ENCODE measurements around the gene HEY2.
A peak's percentile ranks its signal among the peaks of the same experiment; 100 is the strongest.

The HEY2 gene

GRCh38 chr6:125717120-125717731 is 32.2 kb upstream of the HEY2 start:
- H3K27ac ChIP-seq: peak overlapping the region; percentile 67
- no peak for TF ChIP-seq CTCF (conservative IDR thresholded peaks at IDR 0.05)

GRCh38 chr6:125718109-125718508 is 31.3 kb upstream of the HEY2 start:
- TF ChIP-seq CTCF (conservative IDR thresholded peaks at IDR 0.05): no peak
- H3K27ac ChIP-seq: peak overlapping the region; percentile 67

GRCh38 chr6:125722886-125723285 is 26.5 kb upstream of the HEY2 start:
- TF ChIP-seq CTCF (conservative IDR thresholded peaks at IDR 0.05): no peak
- H3K27ac ChIP-seq: no peak overlapping the region

GRCh38 chr6:125727216-125727615 is 22.2 kb upstream of the HEY2 start:
- TF ChIP-seq CTCF (conservative IDR thresholded peaks at IDR 0.05): no peak
- no peak overlapping the region for H3K27ac ChIP-seq

- TF ChIP-seq CTCF (conservative IDR thresholded peaks at IDR 0.05): no peak
- no peak overlapping the region for H3K27ac ChIP-seq
These were observed 20.7 kb upstream of the HEY2 start for GRCh38 chr6:125728739-125729138.

- no peak overlapping the region for H3K27ac ChIP-seq
- no peak for TF ChIP-seq CTCF (conservative IDR thresholded peaks at IDR 0.05)
These were observed 19.4 kb upstream of the HEY2 start for GRCh38 chr6:125729983-125730382.

GRCh38 chr6:125732398-125732797 is 17.0 kb upstream of the HEY2 start:
- TF ChIP-seq CTCF (conservative IDR thresholded peaks at IDR 0.05): no peak
- no peak overlapping the region for H3K27ac ChIP-seq

Measured in VCaP (cell line).